ENCODE data around the gene BBOF1.
A peak's percentile ranks its signal among the peaks of the same experiment; 100 is the strongest.
"Not testable (repeated sequence)": the region's sequence is repeated elsewhere in the genome, so short reads cannot be mapped to it uniquely, and the experiment has no call there.

BBOF1 gene, protein sequence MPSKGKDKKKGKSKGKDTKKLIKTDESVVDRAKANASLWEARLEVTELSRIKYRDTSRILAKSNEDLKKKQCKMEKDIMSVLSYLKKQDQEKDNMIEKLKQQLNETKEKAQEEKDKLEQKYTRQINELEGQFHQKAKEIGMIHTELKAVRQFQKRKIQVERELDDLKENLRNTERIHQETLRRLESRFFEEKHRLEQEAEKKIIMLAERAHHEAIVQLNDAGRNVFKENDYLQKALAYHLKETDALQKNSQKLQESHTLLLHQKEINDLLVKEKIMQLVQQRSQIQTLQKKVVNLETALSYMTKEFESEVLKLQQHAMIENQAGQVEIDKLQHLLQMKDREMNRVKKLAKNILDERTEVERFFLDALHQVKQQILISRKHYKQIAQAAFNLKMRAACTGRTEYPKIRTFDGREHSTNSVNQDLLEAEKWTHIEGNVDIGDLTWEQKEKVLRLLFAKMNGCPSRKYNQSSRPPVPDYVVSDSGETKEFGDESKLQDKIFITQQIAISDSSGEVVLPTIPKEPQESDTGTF

DNA sequence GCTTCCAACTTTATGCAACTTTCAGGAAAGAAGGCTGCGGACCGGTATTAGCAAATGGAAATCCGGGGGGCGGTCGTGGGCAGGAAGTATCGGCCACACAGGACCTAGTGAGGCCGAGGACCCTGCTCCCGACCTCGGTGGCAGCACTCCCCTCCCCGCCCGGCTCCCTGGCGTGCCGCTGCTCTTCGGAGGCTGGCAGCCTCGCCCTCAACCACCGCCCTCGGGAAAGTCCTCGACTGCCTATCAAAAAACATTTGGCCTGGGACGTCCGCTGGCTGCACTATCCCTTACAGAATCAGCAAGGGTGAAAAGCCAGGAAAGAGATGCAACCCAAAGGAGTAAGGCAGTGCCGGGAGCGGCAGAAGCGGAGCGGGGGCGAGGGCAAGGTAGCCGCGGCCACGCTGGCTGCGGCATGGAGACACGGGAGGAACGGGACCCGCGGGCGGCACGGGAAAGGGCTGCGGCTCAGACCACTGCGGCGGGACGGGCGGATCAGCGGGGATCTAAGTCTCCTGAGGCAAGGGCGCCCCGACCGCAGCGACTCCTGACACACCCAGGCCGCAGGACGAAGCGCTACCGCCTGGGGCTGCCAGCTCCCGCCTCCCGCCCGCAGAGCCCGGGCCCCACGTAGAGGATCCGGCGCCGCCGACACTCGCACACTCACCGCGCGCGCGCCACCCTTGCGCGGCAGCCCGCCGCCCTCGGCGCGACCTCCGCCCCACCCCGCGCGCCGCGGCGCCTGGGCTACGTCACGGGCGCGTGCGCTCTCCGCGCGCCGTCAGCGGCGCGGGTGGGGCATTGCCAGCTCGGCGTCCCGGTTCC lies at the start of gene BBOF1, which contains the start of gene ENTPD5:
Gene BBOF1, plus strand, starts transcription at position 764 of the 822 bp plus-strand sequence. CDS start 130 bp downstream, outside the sequence.
Gene ENTPD5, minus strand, starts transcription at position 703 of the 822 bp plus-strand sequence. CDS start 31,186 bp downstream, outside the sequence.
- DNase-seq (ENCODE audit: low spot score) = peak; percentile 87

DNA sequence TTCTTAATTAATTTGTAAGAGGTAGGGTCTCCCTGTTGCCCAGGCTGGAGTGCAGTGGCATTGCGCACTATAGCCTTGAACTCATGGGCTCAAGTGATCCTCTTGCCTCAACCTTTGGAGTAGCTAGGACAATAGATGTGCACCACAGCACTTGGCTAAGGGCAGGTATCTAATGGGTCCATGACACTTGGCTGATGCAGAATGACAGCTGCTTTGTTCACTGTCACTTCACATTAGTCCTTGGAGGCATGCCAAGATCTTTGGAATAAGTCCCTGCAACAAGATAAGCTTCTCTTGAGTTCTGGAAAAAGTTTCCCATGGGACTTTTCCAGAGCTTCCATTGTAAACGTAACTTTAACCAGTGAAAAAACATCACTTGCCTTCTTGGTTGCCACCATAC lies 45.7 kb upstream of the BBOF1 start:
- DNase-seq (ENCODE audit: low spot score) = no peak

DNA sequence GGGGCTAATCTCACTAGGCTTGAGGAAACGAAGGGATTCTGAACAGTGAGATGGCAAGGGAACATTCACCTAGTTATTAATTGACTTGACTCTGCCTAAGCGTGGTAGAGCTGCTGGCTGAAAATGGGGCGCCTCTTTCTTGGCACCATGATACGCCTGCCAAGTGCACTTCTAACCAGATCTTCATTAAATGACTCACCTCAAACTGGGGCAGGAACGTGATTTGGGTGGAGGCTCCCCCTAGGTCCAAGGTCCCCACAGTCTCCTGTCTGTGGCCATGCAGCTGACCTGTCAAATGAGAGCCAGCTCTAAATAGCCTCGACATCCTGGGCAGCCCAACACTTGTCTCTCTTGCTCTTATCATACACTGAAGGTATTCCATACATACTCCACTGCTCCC lies 43.0 kb upstream of the BBOF1 start:
- no peak for DNase-seq (ENCODE audit: low spot score)

DNA sequence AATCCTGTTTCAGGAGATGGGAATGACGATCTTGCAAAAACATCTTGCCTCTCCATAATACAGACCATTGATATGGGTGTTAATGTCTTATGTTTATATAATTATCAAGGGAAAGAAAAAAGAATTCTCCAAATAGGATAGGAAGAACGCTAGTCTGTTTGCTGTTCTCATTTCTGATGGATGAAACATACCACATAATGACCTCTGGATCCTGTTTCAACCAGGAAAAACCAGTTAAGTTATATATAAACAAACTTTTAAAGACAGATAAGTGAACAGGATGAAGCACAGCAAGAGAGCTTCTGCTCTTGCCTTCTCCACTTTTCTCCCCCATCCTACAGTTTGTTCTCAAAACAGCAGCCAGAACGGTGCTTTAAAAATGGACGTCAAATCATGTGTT lies 41.3 kb upstream of the BBOF1 start:
- no peak for DNase-seq (ENCODE audit: low spot score)

DNA sequence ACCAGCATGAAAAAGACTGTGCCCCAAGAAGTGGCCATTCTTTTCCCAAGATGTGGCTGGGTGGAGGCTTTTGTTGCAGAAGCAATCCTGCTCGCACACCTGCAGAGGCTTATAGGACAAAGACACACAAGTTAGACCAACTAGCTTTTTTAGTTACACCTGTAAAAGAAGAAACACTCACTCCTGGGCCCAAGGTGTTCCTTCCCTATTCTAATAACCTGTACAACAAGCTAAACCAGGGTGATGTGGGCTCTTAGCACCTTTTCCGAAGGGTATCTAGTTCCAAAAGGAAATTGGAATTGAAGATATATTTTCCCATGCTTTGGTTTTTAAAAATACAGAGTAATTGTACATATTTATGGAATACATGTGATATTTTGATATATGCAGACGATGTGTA lies 31.1 kb upstream of the BBOF1 start:
- no peak for DNase-seq (ENCODE audit: low spot score)

DNA sequence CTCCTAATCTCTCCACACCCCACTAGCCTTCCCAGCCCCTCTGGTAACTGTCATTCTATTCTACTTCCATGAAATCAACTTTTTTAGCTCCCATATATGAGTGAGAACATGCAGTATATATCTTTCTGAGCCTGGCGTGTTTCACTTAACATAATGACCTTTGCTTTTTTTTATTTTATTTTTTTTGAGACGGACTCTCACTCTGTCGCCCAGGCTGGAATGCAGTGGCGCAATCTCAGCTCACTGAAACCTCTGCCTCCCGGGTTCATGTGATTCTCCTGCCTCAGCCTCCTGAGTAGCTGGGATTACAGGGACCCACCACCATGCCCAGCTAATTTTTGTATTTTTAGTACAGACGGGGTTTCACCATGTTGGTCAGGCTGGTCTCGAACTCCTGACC lies 30.5 kb upstream of the BBOF1 start:
- DNase-seq (ENCODE audit: low spot score) = not testable (repeated sequence)

DNA sequence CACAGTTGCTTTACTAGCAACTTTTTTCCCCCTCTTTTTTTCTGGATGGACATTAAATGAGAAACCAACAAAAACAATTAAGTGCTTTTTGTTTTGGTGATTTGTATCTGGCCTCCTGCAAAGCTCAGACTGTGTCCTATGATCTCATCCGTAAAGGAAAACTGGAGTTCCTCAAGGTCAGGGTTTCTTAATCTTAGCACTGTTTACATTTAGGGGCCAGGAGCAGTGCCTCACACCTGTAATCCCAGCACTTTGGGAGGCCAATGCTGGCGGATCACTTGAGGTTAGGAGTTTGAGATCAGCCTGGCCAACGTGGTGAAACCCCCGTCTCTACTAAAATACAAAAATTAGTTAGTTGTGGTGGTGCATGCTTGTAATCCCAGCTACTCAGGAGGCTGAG lies 28.1 kb upstream of the BBOF1 start:
- DNase-seq (ENCODE audit: low spot score) = no peak

DNA sequence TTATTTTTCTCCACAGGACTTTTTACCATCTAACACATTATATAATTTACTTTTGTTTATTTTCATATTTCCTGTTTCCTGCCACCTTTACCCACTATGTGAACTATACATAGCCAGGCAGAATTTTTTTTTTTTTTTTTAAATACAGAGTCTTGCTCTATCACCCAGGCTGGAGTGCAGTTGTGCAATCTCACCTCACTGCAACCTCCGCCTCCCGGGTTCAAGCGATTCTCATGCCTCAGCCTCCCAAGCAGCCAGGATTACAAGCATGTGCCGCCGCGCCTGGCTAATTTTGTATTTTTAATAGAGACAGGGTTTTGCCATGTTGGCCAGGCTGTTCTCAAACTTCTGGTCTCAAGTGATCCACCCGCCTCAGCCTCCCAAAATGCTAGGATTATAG lies 24.2 kb upstream of the BBOF1 start:
- not testable (repeated sequence) for DNase-seq (ENCODE audit: low spot score)

DNA sequence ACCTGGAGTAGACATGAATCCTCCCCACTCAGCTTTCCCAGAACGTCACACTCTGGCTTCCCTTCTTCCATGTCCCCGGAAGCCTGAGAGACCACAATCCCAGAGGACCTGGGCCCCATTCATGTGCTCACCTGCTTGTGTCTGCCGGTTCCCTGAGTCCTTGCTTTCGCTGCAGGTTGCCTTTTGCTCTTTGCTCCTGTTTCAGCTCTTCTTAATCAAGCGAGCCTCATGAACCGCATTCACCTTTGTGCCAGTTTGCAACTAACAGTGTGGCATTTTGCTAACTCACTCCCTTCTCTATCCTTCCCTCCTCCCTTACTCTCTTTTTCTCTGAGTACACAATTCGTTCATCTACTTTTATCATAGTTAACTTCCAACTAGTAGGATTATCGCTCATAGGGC lies 23.2 kb upstream of the BBOF1 start:
- DNase-seq (ENCODE audit: low spot score) = no peak

DNA sequence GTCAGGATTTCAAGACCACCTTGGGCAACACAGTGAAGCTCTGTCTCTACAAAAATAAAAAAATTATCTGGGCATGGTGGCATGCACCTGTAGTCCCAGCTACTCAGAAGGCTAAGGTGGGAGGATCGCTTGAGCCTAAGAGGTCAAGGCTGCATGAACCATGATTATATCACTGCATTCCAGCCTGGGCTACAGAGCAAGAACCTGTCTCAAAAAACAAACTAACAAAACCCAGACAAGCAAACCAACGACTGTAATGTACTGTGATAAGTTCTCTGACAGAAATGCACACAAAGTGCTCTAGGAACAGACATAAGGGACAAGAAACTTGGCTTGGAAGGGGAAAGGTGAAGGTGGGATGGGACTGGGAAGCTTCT lies 22.4 kb upstream of the BBOF1 start:
- DNase-seq (ENCODE audit: low spot score) = no peak

DNA sequence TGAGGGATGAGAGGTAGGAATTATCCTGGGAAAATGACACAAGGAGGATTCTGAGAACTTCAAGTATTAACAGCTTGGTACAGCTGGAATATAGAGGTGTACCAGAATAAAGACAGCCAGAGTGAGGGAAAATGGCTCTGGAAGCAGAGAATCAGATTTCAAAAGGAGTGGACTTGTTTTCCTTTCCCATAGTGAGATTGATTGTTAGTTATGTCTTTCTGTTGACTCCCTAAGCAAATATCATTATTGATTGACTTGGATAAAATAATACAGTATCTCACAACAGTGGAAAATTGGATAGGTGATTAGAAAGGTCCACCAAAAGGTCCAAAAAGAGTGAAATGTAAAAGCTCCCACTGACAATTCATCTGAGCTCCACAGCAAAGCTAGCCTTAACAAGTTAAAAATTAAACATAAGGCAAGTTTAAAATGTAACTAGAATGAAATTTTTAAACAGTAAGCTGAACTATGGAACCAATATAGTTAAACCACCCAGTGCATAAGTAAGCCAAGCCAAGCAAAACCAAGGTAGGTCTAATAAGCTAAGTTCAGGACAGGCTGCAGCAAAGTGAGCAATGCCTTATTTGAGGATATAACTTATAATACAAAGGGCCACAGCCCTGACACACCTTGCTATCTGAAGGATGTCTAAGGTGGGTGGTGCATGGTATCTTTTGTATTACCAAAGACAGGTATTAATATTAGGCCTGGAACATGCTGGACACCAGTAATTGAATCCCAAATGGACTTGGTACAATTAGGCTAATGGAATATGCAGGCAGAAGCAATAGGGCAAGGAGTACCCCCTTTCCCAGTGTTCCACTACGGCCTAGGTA lies 21.8 kb upstream of the BBOF1 start:
- no peak for DNase-seq (ENCODE audit: low spot score)

DNA sequence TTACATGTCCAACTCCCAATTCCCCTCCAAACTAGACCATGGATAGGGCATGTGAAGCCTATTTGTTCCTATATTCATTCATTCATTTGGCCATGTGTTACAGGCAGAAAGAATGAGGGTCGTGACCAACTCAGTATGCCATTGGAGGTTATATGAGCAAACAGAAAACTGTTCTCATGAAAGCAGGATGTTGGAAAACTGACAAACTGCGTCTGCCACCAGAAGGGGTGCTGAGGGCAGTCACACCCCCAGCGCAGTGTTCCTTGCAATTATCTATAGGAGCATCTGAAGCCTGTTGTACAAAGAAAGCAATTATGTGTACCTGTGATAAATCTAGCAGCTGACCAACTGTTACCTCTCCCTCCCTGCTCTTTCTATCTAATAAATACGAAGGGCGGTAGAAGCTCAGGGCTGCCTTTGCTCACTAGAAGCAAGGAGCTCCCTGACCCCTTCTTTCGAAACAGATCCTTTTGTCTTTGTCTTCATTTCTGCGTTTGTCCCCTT lies 21.2 kb upstream of the BBOF1 start:
- no peak for DNase-seq (ENCODE audit: low spot score)

DNA sequence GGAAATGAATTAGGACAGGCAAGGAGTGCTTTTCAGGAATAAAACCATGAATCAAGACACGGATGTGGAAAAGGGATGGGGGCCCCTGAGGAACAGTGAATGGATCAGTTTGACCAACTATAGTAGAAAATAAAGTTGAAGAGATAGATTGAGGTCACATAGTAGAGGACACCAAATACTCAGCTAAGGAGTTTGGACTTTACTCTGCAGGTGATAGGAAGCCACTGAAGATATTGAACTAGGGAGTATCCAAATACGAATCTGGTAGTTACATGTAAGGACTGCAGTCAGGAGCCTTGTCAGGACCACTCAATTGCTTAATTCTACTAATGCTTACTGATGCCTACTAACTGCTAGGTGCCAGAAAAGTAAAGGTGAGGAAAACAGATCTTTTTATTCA lies 20.4 kb upstream of the BBOF1 start:
- no peak for DNase-seq (ENCODE audit: low spot score)

DNA sequence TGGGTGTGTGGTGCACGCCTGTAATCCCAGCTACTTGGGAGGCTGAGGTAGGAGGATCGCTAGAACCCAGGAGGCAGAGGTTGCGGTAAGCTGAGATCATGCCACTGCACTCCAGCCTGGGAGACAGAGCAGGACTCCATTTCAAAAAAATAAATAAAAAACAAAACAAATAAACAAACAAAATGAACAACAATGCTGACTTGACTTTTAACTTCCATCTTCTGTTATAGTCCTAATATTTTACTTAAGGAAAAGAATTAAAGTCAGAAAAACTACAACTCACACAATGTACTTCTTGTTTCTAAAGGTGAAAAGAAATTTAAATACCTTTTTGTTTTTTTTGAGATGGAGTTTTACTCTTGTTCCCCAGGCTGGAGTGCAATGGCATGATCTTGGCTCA lies 13.5 kb upstream of the BBOF1 start:
- DNase-seq (ENCODE audit: low spot score) = not testable (repeated sequence)

DNA sequence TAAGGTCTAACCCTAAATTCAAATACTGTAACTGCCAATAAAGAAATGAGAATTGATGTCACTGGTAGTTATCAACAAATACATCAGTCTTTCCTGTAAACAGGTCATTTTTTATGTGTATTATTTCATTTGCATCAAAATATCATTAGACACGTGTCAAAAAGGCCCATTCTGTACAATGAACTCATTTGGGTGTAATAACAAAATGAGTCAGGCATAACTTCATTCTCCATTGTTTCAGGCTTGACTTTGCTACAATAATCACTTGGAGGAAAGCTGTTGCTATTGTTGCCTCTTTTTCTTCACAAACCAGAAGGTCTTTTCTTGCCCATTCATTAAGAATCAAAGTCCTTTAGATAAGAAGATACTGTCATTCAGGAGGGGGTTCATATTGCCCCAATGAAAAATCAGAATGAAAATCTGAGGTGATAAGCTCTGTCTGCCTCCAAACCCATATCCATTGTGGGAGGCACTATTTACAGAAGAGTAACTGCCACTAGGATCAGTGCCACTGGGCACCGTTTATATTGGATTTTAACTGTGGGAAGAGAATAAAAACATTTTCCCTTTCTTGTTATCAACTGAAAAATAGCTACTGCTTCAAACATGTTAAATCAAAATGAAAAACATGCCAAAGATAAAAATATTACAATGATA lies 10.2 kb upstream of the BBOF1 start:
- no peak for DNase-seq (ENCODE audit: low spot score)

DNA sequence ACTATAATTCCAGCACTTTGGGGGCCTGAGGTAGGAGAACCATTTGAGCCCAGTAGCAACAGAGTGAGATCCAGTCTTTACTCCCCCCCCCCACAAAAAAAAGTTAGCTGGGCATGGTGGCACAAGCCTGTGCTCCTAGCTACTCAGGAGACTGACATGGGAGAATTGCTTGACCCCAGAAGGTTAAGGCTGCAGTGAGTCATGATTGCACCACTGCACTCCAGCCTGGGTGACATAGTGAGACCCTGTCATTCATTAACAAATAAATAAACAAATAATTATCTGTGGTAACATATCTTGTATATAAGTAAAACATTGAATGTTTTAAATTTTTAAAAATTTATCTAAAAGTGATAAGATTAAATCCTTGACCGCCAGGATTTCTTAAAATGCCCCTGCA lies 4.8 kb upstream of the BBOF1 start:
- no peak for DNase-seq (ENCODE audit: low spot score)

DNA sequence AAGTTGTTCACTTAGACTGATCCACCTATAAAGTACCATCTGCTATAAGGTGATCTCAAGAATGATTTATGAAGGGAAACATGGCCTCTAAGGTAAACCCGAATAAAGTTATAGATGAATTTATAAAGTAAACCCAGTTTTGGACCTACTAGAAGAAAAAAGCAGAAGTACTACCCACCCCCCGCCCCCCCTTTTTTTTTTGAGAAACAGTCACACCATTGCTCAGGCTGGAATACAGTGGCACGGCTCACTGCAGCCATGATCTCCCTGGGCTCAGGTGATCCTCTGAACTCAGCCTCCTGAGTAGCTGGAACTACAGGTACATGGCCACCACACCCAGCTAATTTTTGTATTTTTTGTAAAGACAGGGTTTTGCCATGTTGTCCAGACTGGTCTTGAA lies 4.0 kb upstream of the BBOF1 start:
- DNase-seq (ENCODE audit: low spot score) = no peak

DNA sequence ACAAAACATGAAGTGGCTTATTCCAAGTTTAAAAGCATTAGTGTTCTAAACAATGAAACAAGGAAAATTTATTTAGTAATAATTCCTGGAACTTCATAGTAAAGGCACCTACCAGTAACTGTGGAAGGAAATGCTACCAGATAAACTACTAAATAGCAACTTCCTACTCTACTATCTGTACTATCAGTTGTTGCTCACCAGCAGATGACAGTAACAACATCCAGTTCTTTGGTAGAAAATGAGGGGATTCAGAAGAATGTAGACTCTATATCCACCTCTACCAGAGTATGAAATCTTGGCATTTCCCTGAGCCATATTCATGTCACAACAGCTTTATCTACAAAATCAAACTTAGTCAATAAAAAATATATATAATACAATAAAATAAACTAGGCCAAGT lies 3.2 kb upstream of the BBOF1 start:
- no peak for DNase-seq (ENCODE audit: low spot score)

DNA sequence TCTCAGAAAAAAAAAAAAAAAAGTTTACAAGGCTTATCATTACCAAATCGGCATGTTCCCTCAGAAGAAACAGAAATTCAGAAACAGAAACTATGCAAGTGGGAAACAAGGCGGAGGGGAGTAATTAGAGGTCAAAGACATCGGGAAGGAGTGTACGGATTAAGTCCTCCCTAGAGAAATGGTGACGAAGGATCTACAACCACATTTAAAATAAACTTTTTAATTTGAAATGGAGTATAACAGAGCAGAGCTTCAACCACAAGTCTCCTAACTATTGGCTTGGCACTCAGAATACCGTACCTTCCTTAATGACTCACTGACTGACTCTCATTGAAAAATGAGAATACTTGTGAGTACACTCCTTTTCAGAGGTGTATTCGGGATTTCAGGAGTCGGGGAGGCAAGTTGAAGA lies 969 bp upstream of the BBOF1 start:
- no peak for DNase-seq (ENCODE audit: low spot score)

DNA sequence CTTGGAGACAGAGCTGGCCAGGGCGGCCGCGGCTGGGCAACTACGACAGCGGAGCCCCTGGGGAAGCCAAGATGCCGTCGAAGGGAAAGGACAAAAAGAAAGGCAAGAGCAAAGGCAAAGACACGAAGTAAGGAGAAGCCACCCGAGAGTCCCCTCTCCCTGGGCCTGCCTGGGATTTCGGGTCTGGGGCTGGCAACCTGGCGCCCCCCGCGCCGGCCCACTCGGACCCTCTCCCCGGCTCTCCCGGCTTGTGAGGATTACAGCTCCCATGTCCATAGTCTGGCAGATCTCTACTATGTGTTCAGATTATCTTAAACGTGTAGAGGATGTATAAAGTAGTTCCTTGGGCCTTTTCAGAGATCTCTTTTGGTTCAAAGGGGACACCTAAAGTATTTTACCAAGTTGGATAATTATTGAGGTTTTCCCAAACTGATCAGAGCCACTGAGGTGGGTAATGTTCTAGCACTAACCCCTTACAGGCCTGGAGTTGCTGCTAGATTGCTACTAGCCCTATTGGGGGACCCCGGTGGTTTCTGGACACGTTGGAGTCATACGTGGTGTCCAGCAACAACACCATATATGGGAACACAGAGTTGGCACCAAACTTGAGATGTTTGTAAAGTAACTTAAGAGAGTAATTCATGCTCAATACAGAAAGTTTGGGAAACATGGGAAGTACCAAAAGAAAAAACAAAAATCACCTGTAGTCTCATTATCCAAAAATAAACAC lies 424 bp downstream of the BBOF1 start:
- peak; percentile 6 for DNase-seq (ENCODE audit: low spot score)

DNA sequence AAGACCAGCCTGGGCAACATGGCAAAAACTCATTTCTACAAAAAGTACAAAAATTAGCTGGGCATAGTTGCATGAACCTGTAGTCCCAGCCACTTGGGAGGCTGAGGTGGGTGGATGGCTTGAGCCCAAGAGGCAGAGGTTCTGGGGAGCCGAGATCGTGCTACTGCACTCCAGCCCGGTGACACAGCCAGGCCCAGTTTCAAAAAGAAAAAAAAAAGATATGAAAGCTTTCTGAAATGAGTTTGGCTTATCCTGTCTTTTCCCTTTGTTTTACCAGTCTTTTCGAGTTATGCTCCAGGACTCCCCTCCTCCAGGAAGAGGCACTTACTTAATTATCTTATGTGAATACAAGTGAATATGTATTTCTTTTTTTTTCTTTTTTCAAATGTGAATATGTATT lies 3.2 kb downstream of the BBOF1 start:
- DNase-seq (ENCODE audit: low spot score) = no peak
